Measurements from ENCODE around the gene GDAP1L1.
"Not testable (repeated sequence)": the region's sequence is repeated elsewhere in the genome, so short reads cannot be mapped to it uniquely, and the experiment has no call there.

The GDAP1L1 gene

DNA sequence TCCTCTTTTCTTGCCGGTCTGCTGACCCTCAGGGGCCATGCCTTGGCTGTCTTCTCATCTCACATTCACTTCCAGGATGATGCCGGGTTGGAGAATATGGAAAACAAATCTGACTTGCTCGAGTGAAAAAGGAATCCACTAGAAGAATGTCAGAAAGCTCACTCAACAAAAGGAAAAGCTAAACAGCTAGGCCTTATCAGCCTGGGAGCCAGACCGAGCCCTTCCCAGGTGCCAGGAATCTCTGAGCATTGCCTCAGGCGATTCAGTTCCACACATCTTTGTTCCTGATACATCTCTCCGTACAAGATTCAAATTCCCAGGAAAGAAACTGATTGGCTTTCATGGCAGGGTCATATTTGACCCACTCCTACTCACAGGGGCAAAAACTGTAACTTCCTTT is 27.3 kb upstream of the GDAP1L1 start:
- no peak for DNase-seq (ENCODE audit: low read depth in 2 of 2)

DNA sequence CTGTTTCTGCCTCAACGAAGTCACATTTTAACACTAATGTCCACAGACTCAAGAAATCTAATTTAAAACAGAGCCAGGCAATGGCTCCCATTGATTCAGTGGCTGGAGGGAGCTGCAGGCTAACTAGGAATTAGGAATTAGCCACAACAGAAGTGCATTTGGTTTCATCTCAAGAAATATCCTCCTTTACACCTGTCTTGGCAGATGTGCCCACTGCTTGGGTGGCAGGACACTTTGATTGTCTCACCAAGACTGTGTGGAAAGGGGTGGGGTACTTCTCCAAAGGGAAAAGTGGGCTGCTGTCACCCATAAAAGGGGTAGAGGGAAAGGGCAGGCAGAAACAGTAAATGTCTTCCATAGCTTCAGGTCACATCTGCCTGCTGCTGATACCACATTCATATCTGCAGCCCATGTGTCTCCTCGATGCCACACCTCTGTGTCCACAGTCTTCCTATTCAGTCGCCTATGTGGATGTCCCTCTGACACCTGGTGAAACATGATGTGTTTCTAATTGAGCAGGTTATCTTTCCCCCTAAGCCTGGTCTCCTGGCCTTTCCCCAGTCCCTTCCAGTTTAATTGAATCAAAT is 25.6 kb upstream of the GDAP1L1 start:
- DNase-seq (ENCODE audit: low read depth in 2 of 2): no peak

DNA sequence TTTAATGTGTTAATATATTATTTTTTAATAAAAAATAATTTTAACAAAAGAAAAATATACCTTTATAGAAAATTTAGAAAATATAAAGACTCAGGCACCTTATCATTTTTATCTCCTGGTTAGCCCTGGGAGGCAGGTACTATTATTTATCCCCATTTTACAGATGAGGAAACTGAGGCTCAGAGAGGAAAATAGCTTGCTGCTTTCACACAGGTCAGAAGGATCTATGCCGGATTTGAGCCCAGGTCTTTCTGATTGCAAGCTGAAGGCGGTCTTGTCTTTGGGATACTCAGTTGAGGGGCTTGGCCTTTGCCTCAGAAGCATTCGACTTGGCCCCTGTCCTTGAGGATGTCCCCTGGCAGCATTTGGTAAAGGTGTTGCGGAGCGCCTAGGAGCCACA is 25.1 kb upstream of the GDAP1L1 start:
- no peak for DNase-seq (ENCODE audit: low read depth in 2 of 2)

DNA sequence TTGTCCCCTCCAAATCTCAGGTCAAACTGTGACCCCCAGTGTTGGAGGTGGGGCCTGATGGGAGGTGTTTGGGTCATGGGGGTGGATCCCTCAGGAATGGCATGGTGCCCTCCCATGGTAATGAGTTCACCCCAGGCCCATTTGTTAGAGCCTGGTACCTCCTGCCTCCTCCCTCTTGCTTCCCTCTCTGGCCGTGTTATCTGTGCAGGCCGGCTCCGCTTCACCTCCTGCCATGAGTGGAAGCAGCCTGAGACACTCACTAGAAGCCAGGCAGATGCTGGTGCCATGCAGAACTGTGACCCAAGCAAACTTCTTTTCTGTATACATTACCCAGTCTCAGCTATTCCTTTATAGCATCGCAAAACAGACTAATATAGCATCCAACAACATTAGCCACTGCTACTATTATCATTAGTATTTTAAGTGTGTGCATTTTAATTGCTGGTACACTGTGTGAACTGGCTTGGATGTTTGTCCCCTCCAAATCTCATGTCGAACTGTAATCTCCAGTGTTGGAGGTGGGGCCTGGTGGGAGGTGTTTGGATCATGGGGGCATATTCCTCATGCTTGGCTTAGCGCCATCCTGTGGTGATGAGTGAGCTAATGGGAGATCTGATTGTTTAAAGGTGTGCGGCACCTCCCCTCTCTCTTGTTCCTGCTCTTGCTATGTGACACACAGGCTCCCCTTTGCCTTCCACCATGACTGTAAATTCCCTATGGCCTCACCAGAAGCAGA is 24.3 kb upstream of the GDAP1L1 start:
- no peak for DNase-seq (ENCODE audit: low read depth in 2 of 2)

DNA sequence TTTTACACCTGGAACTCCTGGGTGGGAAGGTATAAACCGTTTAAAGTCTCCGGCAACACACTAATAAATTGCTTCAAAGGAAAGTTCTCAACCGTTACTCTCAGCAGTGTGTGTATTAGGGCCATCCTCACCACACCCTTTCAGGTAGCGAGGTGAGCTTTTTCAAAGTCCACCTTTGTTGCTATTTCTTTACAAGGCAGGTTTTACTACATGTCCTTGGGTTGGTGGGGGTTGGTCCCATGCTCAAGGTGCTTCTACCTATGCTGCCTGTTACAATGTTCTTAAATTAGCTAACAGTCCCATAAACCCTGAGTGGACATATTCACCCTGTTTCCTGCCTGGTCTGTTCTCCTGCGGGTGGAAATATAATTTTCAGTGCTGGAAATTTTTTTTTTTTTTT is 23.4 kb upstream of the GDAP1L1 start:
- no peak for DNase-seq (ENCODE audit: low read depth in 2 of 2)

DNA sequence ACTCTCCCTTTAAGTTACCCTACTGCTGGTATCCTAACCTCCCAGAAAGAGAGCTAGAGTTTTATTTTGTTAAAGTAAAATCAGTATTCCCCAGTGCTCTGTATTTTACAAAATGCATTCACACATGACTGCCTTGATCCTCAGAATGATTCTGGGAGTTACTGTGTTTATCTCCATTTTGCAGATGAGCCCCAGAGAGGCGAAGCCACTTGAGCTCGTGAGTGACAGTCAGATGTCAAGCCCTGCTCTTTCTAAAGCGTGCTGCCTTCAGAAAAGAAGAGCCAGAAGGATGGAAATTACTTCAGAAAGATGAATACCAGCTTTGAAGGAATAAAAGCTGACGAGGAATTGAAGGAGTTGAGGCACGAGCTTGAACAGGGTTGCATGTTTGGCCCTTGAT is 22.5 kb upstream of the GDAP1L1 start:
- DNase-seq (ENCODE audit: low read depth in 2 of 2): no peak

DNA sequence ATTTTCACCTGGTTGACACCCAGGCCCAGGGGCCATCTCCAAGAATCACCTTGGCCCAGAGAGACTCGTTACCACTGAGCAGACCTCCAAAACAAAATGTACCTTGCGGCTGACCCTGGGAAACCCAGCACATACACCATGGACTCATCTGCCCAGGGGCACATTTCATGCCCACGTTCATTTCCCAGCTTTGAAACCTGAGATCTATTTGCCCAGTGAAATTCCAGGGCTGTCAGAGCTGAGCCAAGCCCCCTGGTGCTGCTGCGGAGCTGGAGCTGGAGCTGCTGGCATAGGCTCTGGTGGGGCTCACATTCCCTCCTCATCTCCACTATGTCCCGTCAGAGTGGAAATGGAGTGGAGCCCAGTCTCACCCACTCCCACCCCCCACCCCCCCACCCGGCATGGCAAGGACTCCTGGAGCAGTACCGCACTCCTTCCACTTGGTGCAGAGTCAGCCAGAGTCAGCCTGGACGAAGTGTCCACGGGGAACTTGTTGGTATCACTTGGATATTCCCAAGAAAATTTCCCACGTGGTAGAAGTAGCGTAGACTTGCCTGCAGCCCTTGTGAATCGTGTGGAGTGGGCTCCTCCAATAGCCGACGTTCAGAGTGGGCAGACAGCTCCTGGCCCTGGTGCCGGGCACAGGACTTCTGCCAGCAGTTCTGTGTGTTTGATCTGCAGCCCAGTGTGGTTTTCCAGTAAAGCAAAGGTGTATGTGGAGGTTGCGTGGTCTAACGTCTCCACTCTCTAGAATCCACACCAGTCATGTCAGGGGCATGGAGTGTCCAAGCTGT is 18.4 kb upstream of the GDAP1L1 start:
- no peak for DNase-seq (ENCODE audit: low read depth in 2 of 2)

DNA sequence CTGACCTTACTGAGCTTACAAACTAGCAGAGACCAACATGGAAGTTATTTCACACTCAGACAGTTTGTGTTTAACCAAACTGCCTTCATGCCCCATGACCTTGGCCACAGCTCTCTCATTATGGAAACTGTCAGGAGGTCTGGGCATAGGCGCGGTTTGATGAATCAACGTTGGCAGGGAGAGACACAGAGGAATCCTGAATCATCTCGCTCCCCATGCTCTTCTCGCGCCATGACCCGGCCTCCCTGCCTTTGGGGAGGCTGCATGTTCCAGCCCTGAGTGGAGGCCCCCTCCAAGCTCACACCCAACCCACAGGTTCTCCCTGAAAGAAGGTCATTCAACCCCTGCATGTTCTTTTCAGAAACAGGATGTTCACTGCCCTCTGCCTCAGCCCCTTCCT is 15.9 kb upstream of the GDAP1L1 start:
- DNase-seq (ENCODE audit: low read depth in 2 of 2): no peak

DNA sequence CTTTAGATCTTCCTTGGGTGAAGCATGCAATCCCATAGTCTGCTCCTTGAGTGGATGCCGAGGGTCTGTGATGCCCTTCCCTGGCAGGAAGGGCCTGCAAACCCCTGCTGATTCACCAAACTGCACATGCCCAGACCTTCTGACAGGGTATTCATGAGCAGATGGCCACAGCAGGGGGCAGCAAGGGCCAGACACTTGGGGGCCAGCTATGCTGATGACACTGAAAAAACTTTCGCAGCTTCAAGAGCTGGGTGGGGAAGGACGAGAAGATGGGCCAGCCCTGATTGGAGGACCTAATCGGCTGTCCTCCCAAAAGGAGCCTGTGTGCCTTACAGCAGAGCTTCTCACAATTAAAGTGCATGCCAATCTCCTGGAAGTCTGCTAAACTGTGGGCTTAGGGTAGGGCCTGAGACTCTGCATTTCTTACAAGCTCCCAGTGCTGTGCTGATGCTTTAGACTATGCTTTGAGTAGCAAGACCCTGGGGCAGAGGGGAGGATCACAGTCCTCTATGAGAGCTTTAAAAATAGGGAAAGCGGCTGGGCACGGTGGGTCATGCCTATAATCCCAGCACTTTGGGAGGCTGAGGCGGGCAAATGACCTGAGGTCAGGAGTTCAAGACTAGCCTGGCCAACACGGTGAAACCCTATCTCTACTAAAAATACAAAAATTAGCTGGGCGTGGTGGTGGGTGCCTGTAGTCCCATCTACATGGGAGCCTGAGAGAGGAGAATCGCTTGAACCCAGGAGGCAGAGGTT is 15.2 kb upstream of the GDAP1L1 start:
- no peak for DNase-seq (ENCODE audit: low read depth in 2 of 2)

DNA sequence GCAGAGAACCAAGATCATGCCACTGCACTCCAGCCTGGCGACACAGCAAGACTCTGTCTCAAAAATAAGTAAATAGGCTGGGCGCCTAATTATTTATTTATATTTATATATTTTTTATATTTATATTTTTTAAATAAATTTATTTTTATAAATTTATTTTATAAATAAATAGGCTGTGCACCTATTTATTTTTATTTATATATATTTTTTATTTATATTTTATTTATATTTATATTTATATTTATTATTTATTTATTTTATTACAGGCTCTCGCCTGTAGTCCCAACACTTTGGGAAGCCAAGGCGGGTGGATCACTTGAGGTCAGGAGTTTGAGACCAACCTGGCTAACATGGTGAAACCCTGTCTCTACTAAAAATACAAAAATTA is 14.6 kb upstream of the GDAP1L1 start:
- DNase-seq (ENCODE audit: low read depth in 2 of 2): not testable (repeated sequence)

DNA sequence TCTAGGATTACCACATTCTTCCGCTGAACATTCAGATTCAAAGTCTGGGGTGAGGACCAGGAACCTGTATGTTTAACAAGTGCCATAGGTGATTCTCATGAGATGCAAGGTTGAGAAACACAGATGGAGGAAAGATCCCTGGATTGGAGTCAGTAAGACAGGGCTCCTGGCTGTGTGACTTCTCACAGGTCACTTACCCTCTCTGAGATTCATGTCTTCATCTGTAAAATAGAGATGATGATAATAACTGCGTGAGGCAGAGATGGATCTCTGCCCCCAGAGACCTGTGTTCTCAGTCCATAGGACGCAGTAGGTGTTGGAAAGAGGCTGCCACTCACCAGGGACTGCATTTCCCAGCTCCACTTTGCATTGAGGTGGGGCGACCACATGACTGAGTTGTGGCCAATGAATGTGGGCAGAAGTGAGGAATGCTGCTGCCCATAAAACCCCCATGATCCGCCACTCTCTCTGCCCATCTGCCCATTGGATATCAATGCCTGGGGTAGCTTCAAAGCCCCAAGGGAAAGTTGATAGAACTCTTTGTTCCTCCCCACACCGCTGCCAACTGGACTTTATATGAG is 13.6 kb upstream of the GDAP1L1 start:
- no peak for DNase-seq (ENCODE audit: low read depth in 2 of 2)

DNA sequence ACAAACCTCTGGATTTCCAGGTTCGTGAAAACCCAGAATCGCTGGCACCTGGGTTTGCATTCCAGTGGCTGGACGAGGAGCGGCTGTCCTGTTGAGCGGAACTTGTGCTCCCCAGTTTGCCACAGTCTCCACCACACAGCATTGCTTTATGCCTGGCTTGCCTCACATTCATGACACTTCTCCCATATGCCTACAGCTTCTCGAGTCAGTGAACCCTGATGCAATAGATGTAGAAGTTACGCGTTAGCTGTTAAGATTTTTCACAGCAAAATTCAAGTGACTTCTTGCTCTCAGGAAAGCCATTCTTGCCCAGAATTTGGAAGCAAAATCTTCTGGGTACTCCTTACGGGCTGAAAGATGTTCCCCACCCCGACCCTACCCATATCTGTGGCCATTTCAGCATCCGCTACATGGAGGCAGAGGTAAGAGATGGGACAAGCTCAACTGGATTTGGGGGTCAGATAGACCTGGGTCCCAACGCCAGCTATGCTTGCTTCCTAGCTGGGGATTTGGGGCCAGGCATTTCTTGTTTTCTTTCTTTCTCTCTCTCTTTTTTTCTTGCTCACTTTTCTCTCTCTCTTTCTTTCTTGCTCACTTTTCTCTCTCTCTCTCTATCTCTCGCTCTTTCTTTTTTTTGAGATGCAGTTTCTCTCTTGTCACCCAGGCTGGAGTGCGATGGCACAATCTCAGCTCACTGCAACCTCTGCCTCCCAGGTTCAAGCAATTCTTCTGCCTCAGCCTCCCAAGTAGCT is 12.4 kb upstream of the GDAP1L1 start:
- no peak for DNase-seq (ENCODE audit: low read depth in 2 of 2)

DNA sequence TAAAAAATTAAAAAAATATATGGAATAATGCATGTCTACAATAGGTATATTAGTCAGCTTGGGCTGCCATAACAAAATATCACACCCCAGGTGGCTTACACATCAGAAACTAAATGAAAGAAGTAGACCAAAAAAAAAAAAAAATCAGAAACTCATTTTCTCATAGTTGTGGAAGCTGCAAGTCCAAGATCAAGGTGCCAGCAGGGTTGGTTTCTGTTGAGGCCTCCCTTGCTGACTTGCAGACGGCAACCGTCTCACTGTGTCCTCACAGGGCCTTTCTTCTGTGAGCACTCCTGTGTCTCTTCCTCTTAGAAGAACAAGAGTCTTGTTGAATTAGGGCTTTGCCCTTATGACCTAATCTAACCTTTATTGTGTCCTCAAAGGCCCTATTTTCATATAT is 11.4 kb upstream of the GDAP1L1 start:
- DNase-seq (ENCODE audit: low read depth in 2 of 2): no peak

DNA sequence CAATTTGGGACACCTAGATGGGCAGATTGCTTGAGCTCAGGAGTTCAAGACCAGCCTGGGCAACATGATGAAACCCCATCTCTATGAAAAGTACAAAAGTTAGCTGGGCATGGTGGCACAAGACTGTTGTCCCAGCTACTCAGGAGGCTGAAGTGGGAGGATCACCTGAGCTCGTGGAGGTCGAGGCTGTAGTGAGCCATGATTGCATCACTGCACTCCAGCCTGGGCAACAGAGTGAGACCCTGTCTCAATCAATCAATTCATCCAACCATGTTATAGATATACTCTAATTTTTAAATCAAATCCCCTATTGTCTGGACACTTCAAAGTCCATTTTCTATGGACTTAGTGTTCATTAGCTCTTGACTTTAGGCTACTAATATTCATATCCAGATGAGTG is 10.3 kb upstream of the GDAP1L1 start:
- DNase-seq (ENCODE audit: low read depth in 2 of 2): not testable (repeated sequence)

DNA sequence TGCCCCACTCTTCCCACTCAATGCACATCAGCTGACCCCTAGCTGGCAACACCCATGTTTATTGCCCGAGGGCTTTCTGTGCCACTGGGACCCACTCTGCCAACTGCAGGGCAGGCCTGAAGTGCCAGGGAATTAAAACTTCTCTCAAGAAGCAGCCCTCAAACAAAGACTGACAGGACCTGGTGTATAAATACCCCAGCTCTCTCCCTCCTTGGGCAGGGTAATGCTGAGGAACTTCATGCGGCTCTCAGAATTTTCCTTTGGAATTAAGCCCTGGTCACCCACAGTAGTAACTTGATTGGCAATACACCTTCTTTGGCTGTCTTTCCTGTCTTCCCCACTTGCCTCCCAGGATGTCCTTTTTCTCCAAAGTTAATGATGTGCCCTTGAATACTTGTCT is 5.3 kb upstream of the GDAP1L1 start:
- no peak for DNase-seq (ENCODE audit: low read depth in 2 of 2)

DNA sequence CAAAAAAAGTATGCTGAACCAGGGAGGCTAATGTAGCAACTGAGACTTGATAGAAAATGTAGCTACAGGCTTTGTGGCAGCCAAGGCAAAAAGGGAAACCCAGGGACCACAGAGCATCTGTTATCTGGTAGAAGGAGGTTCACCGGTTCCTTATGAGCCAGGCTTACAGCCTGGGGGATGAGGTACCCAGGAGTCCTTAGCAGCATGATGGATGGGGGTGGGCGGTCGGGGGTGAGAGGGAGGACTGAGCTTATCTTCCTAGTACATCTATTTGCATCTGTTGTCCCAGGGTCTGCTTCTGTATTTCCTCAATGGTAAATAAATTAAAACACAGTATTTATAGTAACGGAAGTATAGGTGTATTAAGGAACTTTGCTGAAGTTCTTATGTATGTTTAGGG is 1.1 kb upstream of the GDAP1L1 start:
- DNase-seq (ENCODE audit: low read depth in 2 of 2): no peak

DNA sequence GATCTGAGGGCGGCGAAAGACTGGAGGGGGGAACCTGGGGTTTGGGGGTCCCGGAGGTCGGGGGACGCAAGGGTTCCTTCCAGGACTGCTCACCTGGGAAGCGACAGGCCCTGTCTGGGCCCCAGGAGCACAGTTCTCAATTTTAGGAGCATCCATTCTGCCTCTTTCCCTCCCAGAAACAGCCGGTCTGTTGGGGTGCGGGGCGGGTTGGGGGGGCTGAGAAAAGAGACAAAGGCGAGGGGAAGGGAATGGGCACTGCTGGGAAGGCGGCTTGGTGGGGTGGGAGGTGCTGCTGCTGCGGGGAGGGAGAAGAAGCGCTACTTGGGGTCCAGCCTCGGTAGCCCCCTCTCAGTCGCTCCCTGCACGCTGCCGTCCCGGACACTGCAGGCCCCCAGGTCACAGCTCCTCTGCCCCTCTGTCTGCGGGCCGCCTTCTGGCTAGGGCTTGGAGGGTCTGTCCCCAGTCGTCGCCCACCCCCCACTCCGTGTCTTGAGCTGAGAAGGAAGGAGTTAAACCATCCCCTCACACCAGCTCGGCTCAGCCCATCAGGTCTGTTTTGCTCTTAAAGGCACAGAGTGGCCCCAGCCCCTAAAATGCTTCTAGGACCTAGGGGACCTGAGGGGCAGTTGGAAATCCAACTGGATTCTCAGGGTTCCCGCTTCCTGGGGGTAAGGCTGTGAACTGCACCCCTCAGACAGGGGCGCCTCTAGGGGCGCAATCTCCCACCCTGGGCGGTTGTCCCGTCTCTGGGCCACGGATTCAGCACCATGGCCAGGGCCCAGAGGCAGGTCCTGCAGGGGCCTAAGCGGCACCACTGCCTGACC is 690 bp downstream of the GDAP1L1 start:
- DNase-seq (ENCODE audit: low read depth in 2 of 2): peak in 1 of 2 donors; percentile 5

DNA sequence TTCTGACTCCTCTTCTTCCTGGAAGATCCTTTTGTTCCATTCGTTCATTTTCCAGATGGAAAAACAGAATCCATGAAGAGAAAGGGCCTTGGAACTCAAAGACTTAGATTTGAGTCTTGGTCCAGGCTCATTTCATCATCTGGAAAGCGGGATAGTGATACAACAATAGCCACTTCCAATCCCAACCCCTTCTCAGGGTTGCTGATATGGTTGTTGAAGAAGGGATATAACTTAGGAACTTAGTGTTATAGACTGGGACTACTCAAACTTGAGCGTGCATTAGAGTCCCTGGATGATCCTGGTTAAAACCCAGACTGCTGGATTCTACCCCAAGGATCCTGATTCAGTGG is 1.3 kb downstream of the GDAP1L1 start:
- no peak for DNase-seq (ENCODE audit: low read depth in 2 of 2)

DNA sequence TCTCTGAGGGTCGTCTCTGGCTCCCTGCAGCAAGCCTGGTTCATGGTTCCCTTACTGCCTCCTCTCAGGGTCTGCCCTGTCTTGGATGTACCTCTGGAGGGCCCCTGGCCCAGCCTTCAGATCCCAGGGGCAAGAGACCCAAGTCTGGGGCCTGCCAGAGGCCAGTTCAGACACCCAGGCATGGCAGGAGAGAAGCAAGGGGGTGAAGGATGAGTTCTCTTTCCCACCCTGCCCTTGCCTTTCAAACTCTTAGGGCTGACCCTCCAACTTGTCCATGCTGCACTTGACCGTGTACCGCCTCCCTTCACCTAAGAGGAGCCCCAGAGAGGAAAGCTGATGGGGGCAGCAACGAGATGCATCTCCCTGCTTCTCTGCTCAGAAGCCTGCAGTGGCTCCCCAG is 4.2 kb downstream of the GDAP1L1 start:
- DNase-seq (ENCODE audit: low read depth in 2 of 2): no peak

DNA sequence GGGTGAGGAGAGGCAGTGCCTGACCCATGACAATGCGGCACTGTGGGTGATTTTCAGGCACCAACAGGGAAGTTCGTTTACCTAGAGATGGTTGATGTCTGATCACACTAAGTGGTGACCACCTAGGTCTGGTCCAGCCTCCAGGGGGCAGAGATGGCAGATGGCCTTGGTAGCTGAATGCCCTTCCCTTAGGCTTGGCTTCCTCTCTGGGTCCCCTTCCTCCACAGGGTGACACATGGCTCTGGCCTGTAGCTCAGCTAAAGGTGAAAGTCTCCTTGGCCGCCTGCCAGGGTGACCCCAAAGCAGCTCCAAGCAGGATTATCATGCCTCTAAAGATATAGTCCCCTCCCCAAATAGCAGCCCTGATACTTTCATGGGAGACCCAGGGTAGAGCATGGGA is 6.4 kb downstream of the GDAP1L1 start:
- DNase-seq (ENCODE audit: low read depth in 2 of 2): no peak

DNA sequence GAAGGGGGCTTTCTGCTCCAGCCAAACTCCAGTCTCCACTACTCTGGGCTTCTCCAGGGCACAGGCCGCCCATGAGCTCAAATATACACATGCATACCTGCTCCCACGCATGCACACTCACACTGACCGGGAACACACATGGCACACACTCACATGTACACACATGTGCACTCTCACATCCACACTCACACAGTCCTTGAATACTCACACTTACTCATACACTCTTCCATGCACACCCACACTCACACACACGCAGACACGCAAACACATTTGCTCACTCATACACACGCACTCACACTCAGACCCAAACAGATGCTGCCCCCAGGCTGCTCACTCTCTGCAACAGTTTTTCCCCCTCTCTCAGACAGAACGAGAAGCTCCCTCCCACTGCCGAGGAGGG is 7.0 kb downstream of the GDAP1L1 start:
- DNase-seq (ENCODE audit: low read depth in 2 of 2): no peak

Measured in activated CD4-positive, alpha-beta T cell treated with anti-CD3 and anti-CD28 coated beads for 24 hours (primary cell).